Lower lobe of right lung (tissue), 2 donors: ENCODE measurements around the gene ELF4. TPM values are rescaled to one million over a fixed set of nuclear protein-coding genes. Genes with fewer than 3 reads are reported as not detected.

ENCODE experiments used
- ATAC-seq, 2 donors: fragments of 200-7000 bp; cut with Tn5 transposase; one replicate each; pipeline ENCODE4 v1.9.1; 2020 to 2022; ENCODE audit warnings: mild to moderate bottlenecking in 2 of 2, moderate library complexity in 2 of 2
- DNase-seq: peaks from one replicate; pipeline ENCODE4 v3.0.0-alpha.2; 2020
- H3K27ac ChIP-seq: fragments of 200-600 bp; one replicate; pipeline ENCODE4 v1.8.0; 2022
- H3K27me3 ChIP-seq: fragments of 200-600 bp; one replicate; pipeline ENCODE4 v1.8.0; 2022; ENCODE audit warnings: low read depth
- H3K36me3 ChIP-seq: fragments of 200-600 bp; one replicate; pipeline ENCODE4 v1.8.0; 2022; ENCODE audit warnings: mild to moderate bottlenecking
- H3K4me1 ChIP-seq: fragments of 200-600 bp; one replicate; pipeline ENCODE4 v1.8.0; 2022
- H3K4me3 ChIP-seq: fragments of 200-600 bp; one replicate; pipeline ENCODE4 v1.8.0; 2022; ENCODE audit warnings: mild to moderate bottlenecking
- H3K9me3 ChIP-seq: fragments of 200-600 bp; one replicate; pipeline ENCODE4 v1.8.0; 2022
- intact Hi-C: fragments of 100-400 bp; cut with DNase I; formaldehyde crosslinking; loops from one replicate; pipeline ENCODE4 v1.11.0; 2022
- total RNA-seq: library from RNA; stranded (reverse); fragmentation: NEBNext Ultra II Directional; extraction: Animal tissue kit (Norgen Biotek cat#: 25700); gene quantifications from one replicate; pipeline ENCODE4 v1.2.1, GENCODE V29; 2021
- TF ChIP-seq, protein P1 (sequence below): fragments of 200-600 bp; IDR thresholded peaks from one replicate; pipeline ENCODE4 v1.8.0; 2022; ENCODE audit warnings: antibody characterized with exemption, mild to moderate bottlenecking
- donor health status: DM: no; HTN: yes; CAD: no; lungs with severe emphysema.

Gene ELF4
- total RNA-seq, 1 donor from 2014 or later: 24.1 TPM

DNA sequence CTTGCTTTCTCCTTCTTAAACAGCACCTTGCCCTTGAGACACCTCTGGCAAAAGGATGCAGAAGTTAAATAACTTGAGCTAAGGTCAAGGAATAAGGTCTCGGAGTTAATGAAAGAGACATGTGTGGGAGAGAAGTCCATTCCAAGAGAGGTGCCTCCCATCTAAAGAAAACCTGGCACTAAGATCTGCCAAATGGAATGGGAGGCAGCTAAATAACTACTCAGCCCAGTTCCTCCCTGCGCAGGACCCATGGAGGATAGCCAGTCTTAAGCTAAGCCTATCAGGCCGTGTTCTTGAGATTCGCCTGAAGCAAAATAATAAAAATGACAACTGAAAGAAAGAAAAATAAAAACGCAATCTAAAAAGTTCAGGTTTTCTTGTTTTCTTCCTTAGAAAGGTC is 20.7 kb upstream of the ELF4 start:
- Histone ChIP-seq H3K4me1 (no peaks in the 10 kb centered on the region), H3K9me3 (no peaks in the 10 kb centered on the region), H3K27me3 (no peaks in the 10 kb centered on the region), H3K36me3 (peaks cover 63% of the 10 kb centered on the region), H3K4me3 (no peak overlapping the region), H3K27ac (no peak overlapping the region)
- DNase-seq (no peak), ATAC-seq (no peak)
- intact Hi-C loops: no loop called here
- TF ChIP-seq, protein P1, sequence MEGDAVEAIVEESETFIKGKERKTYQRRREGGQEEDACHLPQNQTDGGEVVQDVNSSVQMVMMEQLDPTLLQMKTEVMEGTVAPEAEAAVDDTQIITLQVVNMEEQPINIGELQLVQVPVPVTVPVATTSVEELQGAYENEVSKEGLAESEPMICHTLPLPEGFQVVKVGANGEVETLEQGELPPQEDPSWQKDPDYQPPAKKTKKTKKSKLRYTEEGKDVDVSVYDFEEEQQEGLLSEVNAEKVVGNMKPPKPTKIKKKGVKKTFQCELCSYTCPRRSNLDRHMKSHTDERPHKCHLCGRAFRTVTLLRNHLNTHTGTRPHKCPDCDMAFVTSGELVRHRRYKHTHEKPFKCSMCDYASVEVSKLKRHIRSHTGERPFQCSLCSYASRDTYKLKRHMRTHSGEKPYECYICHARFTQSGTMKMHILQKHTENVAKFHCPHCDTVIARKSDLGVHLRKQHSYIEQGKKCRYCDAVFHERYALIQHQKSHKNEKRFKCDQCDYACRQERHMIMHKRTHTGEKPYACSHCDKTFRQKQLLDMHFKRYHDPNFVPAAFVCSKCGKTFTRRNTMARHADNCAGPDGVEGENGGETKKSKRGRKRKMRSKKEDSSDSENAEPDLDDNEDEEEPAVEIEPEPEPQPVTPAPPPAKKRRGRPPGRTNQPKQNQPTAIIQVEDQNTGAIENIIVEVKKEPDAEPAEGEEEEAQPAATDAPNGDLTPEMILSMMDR: no peak

- H3K27ac ChIP-seq: peak overlapping the region; percentile 20
- H3K36me3 ChIP-seq: peaks cover 21% of the 10 kb centered on the region
- H3K4me1 ChIP-seq: peaks cover 9% of the 10 kb centered on the region
- intact Hi-C loops: no loop called here
- ATAC-seq (no peak), DNase-seq (no peak)
- TF ChIP-seq, protein P1: no peak
- no peak overlapping the region for H3K4me3 ChIP-seq
- no peaks in the 10 kb centered on the region for H3K27me3 ChIP-seq
- H3K9me3 ChIP-seq: no peaks in the 10 kb centered on the region
These were observed 15.0 kb upstream of the ELF4 start for GRCh38 chrX:130125091-130125874.

DNA sequence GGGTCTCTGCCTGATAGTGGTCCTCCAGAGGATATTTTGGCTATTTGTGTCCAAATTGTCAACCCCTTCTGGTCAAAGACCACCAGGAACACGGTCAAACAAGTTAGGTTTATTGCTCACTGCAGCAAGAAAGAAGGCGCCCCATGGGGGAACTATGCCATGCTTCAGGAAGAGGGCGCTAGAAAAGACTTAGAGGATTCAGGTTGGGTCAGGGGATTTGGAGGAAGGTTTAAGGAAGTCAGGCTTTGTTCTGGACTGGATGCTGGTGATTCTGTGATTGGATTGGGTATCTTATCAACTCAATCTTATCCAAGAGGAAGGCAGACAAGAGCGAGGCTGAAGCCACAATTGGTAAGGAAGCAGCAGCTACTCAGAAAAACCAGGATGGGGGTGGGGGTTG is 14.3 kb upstream of the ELF4 start:
- intact Hi-C loops: no loop called here
- ATAC-seq (no peak), DNase-seq (no peak)
- Histone ChIP-seq H3K4me1 (peaks cover 15% of the 10 kb centered on the region), H3K4me3 (no peak overlapping the region), H3K27me3 (no peaks in the 10 kb centered on the region), H3K9me3 (no peaks in the 10 kb centered on the region), H3K36me3 (peaks cover 14% of the 10 kb centered on the region), H3K27ac (peak overlapping the region; percentile 20)
- TF ChIP-seq, protein P1: no peak

GRCh38 chrX:130121505-130121800 is 11.2 kb upstream of the ELF4 start:
- TF ChIP-seq, protein P1: no peak
- H3K27ac ChIP-seq: no peak overlapping the region
- H3K9me3 ChIP-seq: no peaks in the 10 kb centered on the region
- H3K4me3 ChIP-seq: peak overlapping the region; percentile 51
- peaks cover 19% of the 10 kb centered on the region for H3K4me1 ChIP-seq
- intact Hi-C loops: no loop called here
- DNase-seq (no peak), ATAC-seq (no peak)
- no peaks in the 10 kb centered on the region for H3K27me3 ChIP-seq
- no peaks in the 10 kb centered on the region for H3K36me3 ChIP-seq

DNA sequence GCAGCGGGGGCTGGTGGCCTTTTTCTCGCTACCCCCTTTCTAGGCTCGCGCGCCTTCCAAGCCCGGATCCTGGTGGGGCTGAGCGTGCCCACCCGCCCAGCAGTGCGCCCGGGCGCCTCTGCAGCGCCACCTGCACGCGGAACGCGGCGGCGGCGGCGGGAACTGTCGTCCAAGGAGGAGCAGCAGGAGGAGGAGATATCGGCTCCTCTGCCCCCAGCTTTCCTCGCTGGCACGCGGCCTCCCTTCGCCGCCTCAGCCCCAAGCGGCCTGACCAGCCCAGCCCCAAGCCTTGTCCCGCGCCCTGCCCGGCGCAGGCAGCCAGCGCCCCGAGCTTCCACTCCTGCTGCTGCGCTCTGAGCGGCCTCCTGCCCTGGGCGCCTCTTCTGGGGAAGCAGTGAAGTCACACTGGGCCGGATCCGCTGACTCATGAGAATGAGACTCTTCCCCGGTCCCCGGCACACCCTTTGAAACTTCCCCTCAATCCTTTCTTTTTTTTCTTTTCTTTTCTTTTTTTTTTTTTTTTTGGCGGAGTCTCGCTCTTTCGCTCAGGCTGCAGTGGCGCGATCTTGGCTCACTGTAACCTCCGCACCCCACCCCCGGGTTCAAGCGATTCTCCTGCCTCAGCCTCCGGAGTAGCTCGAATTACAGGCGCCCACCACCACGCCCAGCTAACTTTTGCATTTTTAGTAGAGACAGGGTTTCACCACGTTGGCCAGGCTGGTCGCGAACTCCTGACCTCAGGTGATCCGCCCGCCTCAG is 10.6 kb upstream of the ELF4 start:
- no peaks in the 10 kb centered on the region for H3K9me3 ChIP-seq
- no peaks in the 10 kb centered on the region for H3K27me3 ChIP-seq
- H3K4me3 ChIP-seq: peak overlapping the region; percentile 51
- ATAC-seq (peak; percentile 88 to 89), DNase-seq (peak; percentile 77)
- peaks cover 19% of the 10 kb centered on the region for H3K4me1 ChIP-seq
- TF ChIP-seq, protein P1: peak; percentile 69
- H3K27ac ChIP-seq: peak overlapping the region; percentile 77
- intact Hi-C loops: no loop called here
- H3K36me3 ChIP-seq: no peaks in the 10 kb centered on the region
